ENCODE data around the gene SUDS3.

The SUDS3 gene

DNA sequence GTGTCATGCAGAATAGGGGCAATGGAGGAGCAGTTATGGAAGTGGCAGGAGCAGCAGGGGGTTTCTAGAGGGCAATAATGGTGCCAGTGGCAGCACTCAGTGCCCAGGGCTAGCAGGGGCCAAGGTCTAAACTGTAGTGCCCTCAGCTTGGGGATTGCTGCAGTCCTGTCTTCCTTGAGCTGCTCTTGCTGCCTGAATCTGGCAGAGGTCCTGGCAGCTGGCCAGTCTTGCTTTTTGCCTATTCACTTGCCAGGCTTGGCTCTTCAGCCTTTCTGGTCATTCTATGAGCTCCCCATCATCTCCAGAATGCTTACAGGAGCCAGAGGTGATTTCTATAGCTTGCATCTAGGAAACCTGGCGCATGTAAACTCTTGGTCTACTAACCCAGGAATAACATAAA lies 72.0 kb downstream of the SUDS3 start:
- DNase-seq (ENCODE audit: low spot score) = no peak
- in situ Hi-C loops (cut with MboI; ENCODE audit: low pct_unique_long_range_greater_than_20kb, low sequenced_read_pairs, unreplicated experiment) = no loop called here
- TF ChIP-seq, protein P1, sequence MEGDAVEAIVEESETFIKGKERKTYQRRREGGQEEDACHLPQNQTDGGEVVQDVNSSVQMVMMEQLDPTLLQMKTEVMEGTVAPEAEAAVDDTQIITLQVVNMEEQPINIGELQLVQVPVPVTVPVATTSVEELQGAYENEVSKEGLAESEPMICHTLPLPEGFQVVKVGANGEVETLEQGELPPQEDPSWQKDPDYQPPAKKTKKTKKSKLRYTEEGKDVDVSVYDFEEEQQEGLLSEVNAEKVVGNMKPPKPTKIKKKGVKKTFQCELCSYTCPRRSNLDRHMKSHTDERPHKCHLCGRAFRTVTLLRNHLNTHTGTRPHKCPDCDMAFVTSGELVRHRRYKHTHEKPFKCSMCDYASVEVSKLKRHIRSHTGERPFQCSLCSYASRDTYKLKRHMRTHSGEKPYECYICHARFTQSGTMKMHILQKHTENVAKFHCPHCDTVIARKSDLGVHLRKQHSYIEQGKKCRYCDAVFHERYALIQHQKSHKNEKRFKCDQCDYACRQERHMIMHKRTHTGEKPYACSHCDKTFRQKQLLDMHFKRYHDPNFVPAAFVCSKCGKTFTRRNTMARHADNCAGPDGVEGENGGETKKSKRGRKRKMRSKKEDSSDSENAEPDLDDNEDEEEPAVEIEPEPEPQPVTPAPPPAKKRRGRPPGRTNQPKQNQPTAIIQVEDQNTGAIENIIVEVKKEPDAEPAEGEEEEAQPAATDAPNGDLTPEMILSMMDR (IDR thresholded peaks at IDR 0.05; ENCODE audit: extremely low read depth, insufficient read depth, missing control alignments) = no peak

DNA sequence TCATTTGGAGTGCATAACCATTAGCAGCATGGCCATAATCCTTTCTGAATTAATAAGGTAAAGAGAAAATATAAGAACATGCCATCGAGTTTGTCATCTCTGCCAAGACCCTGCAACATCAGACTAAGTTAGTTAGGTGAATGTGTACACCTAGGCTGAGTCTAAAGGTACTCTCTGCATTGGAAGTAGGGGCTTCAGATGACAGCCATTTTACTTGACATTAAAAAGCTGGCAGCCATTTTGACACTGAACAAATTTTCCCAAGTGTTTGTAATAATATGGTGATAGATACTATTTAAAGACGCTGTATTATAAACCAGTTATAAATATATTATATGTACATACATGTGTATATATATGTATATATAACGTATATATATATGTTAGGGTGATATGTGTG lies 79.0 kb downstream of the SUDS3 start:
- in situ Hi-C loops (cut with MboI; ENCODE audit: low pct_unique_long_range_greater_than_20kb, low sequenced_read_pairs, unreplicated experiment) = no loop called here
- no peak for DNase-seq (ENCODE audit: low spot score)
- TF ChIP-seq, protein P1 (IDR thresholded peaks at IDR 0.05; ENCODE audit: extremely low read depth, insufficient read depth, missing control alignments) = no peak

DNA sequence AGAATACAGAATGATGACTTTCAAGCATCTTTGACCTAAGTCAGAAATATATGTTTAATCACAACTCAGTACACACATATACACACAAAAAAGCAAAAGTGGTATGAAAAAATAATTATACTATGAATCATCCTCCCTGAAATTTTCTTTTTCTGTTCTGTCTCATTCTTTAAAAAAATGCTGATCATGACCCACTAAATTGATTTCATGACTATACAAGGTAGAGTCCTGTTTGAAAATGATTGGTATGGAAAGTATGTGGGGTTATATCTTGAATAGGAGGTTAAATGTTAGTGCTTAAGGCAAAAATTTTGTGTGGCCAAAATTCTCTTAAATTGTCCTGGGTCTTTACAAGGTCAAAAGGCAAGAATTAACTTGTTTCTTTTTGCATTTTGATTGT lies 80.4 kb downstream of the SUDS3 start:
- in situ Hi-C loops (cut with MboI; ENCODE audit: low pct_unique_long_range_greater_than_20kb, low sequenced_read_pairs, unreplicated experiment) = no loop called here
- TF ChIP-seq, protein P1 (IDR thresholded peaks at IDR 0.05; ENCODE audit: extremely low read depth, insufficient read depth, missing control alignments) = no peak
- no peak for DNase-seq (ENCODE audit: low spot score)

DNA sequence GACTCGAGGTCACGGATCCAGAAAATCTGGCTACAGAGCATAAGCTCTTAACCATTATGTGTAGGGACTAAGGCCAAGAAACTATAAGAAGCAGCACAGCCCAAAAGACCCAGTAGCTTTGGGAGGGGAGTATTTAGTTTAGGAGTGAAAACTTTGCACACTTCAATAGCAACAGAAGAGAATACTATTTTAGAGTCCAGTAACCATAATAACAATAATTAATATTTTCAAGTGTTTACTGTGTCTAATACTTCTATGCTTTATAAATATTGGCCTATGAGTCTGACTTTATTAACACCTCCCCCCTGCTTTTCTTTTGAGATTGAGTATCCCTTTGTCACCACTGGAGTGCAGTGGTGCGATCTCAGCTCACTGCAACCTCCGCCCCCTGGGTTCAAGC lies 82.8 kb downstream of the SUDS3 start:
- no peak for DNase-seq (ENCODE audit: low spot score)

DNA sequence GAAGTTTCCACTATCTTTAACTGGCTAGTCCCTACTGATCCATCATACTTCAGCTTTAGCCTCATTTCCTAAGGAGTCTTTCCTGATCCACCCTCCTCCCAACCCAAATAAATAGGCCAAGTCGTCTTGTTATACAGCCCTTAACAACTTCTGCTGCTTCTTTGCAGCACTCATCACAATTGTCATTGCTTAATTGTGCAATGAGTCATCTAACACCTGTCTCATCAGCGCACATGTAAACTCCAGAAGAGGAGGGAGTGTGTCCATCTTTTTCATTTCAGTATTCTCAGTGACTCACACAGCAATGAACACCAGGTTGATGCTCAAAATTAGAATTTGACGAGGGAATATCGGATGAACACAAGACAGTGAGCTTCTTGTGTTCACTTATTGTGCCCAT lies 87.3 kb downstream of the SUDS3 start:
- TF ChIP-seq, protein P1 (IDR thresholded peaks at IDR 0.05; ENCODE audit: extremely low read depth, insufficient read depth, missing control alignments) = no peak
- no peak for DNase-seq (ENCODE audit: low spot score)
- in situ Hi-C loops (cut with MboI; ENCODE audit: low pct_unique_long_range_greater_than_20kb, low sequenced_read_pairs, unreplicated experiment) = no loop called here

More for the DNA sequence above, 82.8 kb downstream of the SUDS3 start:
- in situ Hi-C loops (cut with MboI; ENCODE audit: low pct_unique_long_range_greater_than_20kb, low sequenced_read_pairs, unreplicated experiment) = no loop called here
- TF ChIP-seq, protein P1 (IDR thresholded peaks at IDR 0.05; ENCODE audit: extremely low read depth, insufficient read depth, missing control alignments) = no peak

DNA sequence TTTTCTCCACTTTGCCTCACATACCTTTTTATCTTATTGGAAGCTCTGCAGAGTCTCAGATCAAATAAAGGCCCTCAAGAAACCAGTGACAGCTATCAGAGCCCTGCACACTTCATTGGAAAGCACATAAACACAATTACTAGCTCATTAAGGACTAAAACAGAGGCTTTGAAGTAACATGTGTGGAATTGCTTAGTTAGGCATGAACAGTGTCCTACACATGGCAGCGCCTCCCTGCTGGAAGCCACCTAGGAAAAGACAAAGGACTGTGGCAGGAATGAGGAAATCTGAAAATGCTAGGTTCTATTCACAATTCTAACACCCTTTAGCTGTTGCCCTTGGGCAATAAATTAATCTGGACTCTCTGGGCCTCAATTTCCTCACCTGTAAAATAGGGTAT lies 89.4 kb downstream of the SUDS3 start:
- in situ Hi-C loops (cut with MboI; ENCODE audit: low pct_unique_long_range_greater_than_20kb, low sequenced_read_pairs, unreplicated experiment) = no loop called here
- no peak for DNase-seq (ENCODE audit: low spot score)
- TF ChIP-seq, protein P1 (IDR thresholded peaks at IDR 0.05; ENCODE audit: extremely low read depth, insufficient read depth, missing control alignments) = no peak
